DND-41 (cell line): ENCODE results near the gene NDOR1.

ENCODE experiments used
- CTCF ChIP-seq: IDR thresholded peaks from 2 replicates; pipeline ENCODE4 v1.5.1; 2012; ENCODE audit warnings: borderline replicate concordance, low read length, moderate library complexity, mild to moderate bottlenecking; ENCODE audit not compliant: poor library complexity, severe bottlenecking; ENCODE audit errors: extremely low read depth
- EZH2 ChIP-seq: IDR thresholded peaks from 3 replicates; pipeline ENCODE4 v1.6.1; 2012; ENCODE audit warnings: borderline replicate concordance, low read depth, mild to moderate bottlenecking, moderate library complexity, low read length, inconsistent platforms; ENCODE audit not compliant: severe bottlenecking

DNA sequence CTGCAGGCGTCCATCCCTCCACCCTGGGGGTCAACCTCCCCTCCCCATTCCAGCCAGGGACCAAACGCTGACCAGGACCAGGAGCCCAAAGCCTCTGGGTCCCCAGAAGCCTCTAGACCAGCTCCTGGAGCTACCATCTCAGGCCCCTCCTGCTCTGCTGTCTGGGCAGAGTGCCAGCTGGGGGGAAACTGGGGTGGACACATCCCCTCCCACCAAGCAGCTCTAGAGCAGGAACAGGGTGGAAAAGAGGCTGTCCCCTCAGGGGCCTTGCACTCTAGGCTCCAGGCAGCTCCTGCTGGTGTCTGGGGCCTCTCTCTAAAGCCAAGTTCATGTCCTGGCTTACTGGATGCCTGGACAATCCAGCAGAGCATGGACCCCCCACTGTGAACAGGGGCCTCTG lies 12.6 kb upstream of the NDOR1 start:
- TF ChIP-seq CTCF (no peak), EZH2 (no peak)
